HTERT RPE-1 (cell line): ENCODE measurements around the gene TMEM229B.

Experiments
- in situ Hi-C: fragments of 300-500 bp; cut with MboI; formaldehyde crosslinking; loops from 4 replicates; pipeline ENCODE4 v1.14.3; 2020; ENCODE audit warnings: low sequenced_read_pairs

TMEM229B gene

GRCh38 chr14:67490196-67490595, 1.7 kb upstream of the TMEM229B start:
- in situ Hi-C loops: no loop called here

- in situ Hi-C loops: no loop called here
These were observed 1.2 kb downstream of the TMEM229B start for GRCh38 chr14:67487332-67487731.

GRCh38 chr14:67486890-67487289, 1.6 kb downstream of the TMEM229B start:
- in situ Hi-C loops: no loop called here

- in situ Hi-C loops: no loop called here
These were observed 2.9 kb downstream of the TMEM229B start for GRCh38 chr14:67485501-67486095.

GRCh38 chr14:67483579-67484285, 4.8 kb downstream of the TMEM229B start:
- in situ Hi-C loops: no loop called here

- in situ Hi-C loops: no loop called here
These were observed 6.0 kb downstream of the TMEM229B start for GRCh38 chr14:67482231-67483164.

- in situ Hi-C loops: no loop called here
These were observed 8.5 kb downstream of the TMEM229B start for GRCh38 chr14:67480011-67480410.

- in situ Hi-C loops: no loop called here
These were observed 9.8 kb downstream of the TMEM229B start for GRCh38 chr14:67478800-67479084.

- in situ Hi-C loops: no loop called here
These were observed 10.4 kb downstream of the TMEM229B start for GRCh38 chr14:67477926-67478799.

GRCh38 chr14:67474366-67474765, 14.2 kb downstream of the TMEM229B start:
- in situ Hi-C loops: no loop called here

- in situ Hi-C loops: no loop called here
These were observed 15.0 kb downstream of the TMEM229B start for GRCh38 chr14:67473290-67474082.

GRCh38 chr14:67472726-67473125, 15.8 kb downstream of the TMEM229B start:
- in situ Hi-C loops: no loop called here

GRCh38 chr14:67469954-67470353, 18.6 kb downstream of the TMEM229B start:
- in situ Hi-C loops: no loop called here

GRCh38 chr14:67468378-67468730, 20.2 kb downstream of the TMEM229B start:
- in situ Hi-C loops: no loop called here

- in situ Hi-C loops: no loop called here
These were observed 21.4 kb downstream of the TMEM229B start for GRCh38 chr14:67467134-67467533.

- in situ Hi-C loops: no loop called here
These were observed 23.6 kb downstream of the TMEM229B start for GRCh38 chr14:67464879-67465278.

GRCh38 chr14:67464377-67464776, 24.1 kb downstream of the TMEM229B start:
- in situ Hi-C loops: no loop called here

GRCh38 chr14:67463900-67464299, 24.6 kb downstream of the TMEM229B start:
- in situ Hi-C loops: no loop called here

- in situ Hi-C loops: no loop called here
These were observed 26.5 kb downstream of the TMEM229B start for GRCh38 chr14:67461996-67462395.

GRCh38 chr14:67461341-67461985, 27.1 kb downstream of the TMEM229B start:
- in situ Hi-C loops: no loop called here
